ENCODE results near the gene SMCO4. TPM values are rescaled to one million over a fixed set of nuclear protein-coding genes. Genes with fewer than 3 reads are reported as not detected.

The SMCO4 gene
- total RNA-seq, 2 donors from 2014 or later: 9.7 to 80.1 TPM

DNA sequence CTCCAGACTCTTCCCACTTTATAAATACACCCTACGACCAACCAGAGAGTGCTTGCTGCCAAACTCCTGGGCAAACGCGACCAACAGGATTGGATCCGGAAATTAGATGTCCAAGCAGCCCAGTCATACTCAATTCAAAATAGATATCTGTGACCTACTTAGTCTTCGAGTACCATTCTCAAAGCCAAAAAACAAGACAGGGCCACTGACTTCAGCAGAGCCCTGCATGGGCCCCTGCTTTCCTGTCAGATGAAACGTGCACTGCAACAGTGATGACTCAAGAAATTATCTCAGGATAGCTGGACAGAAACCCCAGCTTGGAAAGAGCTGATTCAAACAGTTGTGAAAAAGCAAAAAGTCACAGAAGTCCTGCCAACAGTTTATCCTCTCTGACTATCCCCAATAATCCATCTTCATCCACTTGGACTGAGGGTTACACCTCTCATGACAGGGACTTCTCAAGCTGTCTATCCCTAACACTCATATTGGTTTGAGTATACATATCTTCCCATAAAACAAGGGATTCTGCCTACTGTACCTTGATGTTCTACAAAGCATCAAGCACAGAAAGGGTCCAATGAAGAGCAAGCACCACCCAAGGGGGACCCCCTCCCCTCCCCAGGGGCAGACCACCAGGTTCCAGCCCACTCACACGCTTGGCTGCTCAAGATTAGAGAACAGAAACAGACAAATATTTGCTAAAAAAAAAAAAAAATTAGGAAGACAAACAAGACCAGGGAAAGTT, 17.4 kb downstream of the SMCO4 start:
- Histone ChIP-seq H3K4me1 (ENCODE audit: control insufficient read depth in 1 of 2, low read depth in 2 of 2) (peaks cover 26 to 48% of the 10 kb centered on the region in 2 donors), H3K36me3 (no peaks in the 10 kb centered on the region), H3K27ac (no peak overlapping the region), H3K9me3 (no peaks in the 10 kb centered on the region), H3K4me3 (no peak overlapping the region), H3K27me3 (replicated peaks; ENCODE audit: insufficient read depth) (no peaks in the 10 kb centered on the region)
- TF ChIP-seq, protein P1, sequence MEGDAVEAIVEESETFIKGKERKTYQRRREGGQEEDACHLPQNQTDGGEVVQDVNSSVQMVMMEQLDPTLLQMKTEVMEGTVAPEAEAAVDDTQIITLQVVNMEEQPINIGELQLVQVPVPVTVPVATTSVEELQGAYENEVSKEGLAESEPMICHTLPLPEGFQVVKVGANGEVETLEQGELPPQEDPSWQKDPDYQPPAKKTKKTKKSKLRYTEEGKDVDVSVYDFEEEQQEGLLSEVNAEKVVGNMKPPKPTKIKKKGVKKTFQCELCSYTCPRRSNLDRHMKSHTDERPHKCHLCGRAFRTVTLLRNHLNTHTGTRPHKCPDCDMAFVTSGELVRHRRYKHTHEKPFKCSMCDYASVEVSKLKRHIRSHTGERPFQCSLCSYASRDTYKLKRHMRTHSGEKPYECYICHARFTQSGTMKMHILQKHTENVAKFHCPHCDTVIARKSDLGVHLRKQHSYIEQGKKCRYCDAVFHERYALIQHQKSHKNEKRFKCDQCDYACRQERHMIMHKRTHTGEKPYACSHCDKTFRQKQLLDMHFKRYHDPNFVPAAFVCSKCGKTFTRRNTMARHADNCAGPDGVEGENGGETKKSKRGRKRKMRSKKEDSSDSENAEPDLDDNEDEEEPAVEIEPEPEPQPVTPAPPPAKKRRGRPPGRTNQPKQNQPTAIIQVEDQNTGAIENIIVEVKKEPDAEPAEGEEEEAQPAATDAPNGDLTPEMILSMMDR (IDR thresholded peaks at IDR 0.05): no peak
- no peak for DNase-seq (ENCODE audit: low spot score)
- no peak for ATAC-seq (ENCODE audit: insufficient number of reproducible peaks, low FRiP score, low read depth)

DNA sequence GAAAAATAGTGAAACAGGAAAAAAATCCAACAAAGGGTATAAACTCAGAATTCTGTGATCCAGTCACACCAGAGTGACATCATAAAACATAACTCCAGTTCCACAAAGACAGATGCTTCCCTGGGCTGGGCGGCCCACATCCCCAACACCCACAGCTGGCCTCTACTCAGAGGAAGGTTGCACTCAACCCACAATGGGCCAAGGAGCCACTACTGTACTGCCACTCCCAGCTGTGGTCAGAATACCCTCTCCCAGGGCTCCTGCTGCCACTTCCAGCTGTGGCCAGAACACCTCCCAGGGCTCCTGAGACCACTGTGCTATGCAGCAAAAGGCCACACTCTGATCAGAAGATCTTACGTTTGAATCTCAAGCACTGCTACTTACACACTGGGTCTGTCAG, 18.3 kb downstream of the SMCO4 start:
- Histone ChIP-seq H3K27ac (no peak overlapping the region), H3K4me1 (ENCODE audit: control insufficient read depth in 1 of 2, low read depth in 2 of 2) (peaks cover 24 to 39% of the 10 kb centered on the region in 2 donors), H3K9me3 (no peaks in the 10 kb centered on the region), H3K4me3 (no peak overlapping the region), H3K36me3 (no peaks in the 10 kb centered on the region), H3K27me3 (replicated peaks; ENCODE audit: insufficient read depth) (no peaks in the 10 kb centered on the region)
- no peak for ATAC-seq (ENCODE audit: insufficient number of reproducible peaks, low FRiP score, low read depth)
- TF ChIP-seq, protein P1 (IDR thresholded peaks at IDR 0.05): no peak
- no peak for DNase-seq (ENCODE audit: low spot score)

DNA sequence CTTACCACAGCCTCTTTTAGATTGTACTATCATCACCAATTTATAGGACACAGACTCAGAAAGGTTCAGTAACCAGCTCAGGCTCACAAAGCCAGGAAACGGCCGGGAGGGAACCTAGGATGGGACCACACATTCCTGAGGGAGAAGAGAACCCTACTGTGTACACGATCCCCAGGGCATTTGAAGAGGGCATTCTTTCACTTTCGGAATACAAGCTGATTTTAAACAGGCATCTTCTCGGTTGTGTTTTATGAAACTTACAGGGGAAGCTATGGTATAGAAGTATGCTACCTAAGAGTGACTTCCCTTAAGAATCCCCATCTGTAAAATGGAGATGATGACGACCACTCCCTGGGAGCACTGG, 19.0 kb downstream of the SMCO4 start:
- Histone ChIP-seq H3K27me3 (replicated peaks; ENCODE audit: insufficient read depth) (no peaks in the 10 kb centered on the region), H3K9me3 (no peaks in the 10 kb centered on the region), H3K4me1 (ENCODE audit: control insufficient read depth in 1 of 2, low read depth in 2 of 2) (peaks cover 17 to 32% of the 10 kb centered on the region in 2 donors), H3K36me3 (no peaks in the 10 kb centered on the region), H3K27ac (no peak overlapping the region), H3K4me3 (no peak overlapping the region)
- ATAC-seq (ENCODE audit: insufficient number of reproducible peaks, low FRiP score, low read depth) (no peak), DNase-seq (ENCODE audit: low spot score) (no peak)
- TF ChIP-seq, protein P1 (IDR thresholded peaks at IDR 0.05): no peak

DNA sequence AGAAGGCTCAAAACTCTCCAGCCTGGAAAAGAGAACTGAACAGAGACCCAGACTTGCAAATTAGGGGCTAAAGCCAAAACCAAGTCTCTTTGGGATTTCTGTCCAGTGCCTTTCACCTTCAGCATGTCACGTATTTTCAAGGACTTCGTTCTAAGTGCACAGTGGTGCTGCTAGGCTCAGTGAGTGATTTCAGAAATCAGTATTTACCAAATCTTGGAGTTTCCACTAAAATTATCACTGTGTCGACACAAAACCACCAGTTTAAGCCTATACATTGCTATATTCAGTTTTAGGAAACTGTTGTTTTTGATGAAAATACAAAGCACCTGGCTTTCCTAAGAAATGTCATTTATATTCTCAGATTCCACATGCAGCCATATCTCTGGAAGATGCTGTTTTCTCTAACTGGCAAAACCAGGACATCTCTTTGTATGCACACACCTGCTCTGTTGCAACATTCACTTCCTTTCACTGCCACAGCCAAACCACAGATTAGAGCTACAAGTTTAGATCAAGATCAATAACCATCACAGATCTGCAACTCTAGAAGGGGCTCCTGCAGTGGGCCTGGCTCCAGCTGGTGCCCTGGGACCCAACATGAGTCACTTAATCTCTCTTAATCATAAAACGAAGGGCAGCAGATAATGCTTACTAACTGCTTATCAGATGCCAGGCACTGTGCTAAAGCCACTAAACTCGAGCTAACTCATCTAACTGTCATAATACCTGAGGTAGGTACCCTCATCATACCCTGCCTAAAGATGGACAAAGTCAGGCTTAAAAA, 22.3 kb downstream of the SMCO4 start:
- Histone ChIP-seq H3K4me3 (no peak overlapping the region), H3K9me3 (no peaks in the 10 kb centered on the region), H3K27me3 (replicated peaks; ENCODE audit: insufficient read depth) (no peaks in the 10 kb centered on the region), H3K4me1 (ENCODE audit: control insufficient read depth in 1 of 2, low read depth in 2 of 2) (peaks cover 5 to 12% of the 10 kb centered on the region in 2 donors), H3K36me3 (no peaks in the 10 kb centered on the region), H3K27ac (no peak overlapping the region)
- TF ChIP-seq, protein P1 (IDR thresholded peaks at IDR 0.05): no peak
- DNase-seq (ENCODE audit: low spot score) (no peak), ATAC-seq (ENCODE audit: insufficient number of reproducible peaks, low FRiP score, low read depth) (no peak)

DNA sequence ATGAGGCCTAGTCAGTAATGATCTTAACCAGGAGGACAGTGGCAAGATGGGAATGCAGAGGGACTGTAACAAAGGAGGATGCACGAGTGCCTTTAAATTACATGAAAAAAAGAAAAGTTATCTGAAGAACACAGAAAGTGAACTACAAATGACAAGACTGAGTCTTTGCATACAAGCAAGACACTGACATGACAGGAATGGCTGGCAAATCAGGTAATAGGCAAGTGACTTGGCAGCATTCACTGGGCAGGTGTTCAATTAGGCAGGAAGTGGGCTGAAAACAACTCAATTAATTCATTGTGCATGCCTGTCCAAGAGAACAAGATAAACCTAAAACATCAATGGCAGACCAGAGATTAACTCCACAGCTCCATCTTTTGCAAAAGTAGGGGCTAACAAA, 24.0 kb downstream of the SMCO4 start:
- TF ChIP-seq, protein P1 (IDR thresholded peaks at IDR 0.05): no peak
- H3K4me1 ChIP-seq (ENCODE audit: control insufficient read depth in 1 of 2, low read depth in 2 of 2): no peaks in the 10 kb centered on the region
- no peaks in the 10 kb centered on the region for H3K27me3 ChIP-seq (replicated peaks; ENCODE audit: insufficient read depth)
- no peak for ATAC-seq (ENCODE audit: insufficient number of reproducible peaks, low FRiP score, low read depth)
- H3K27ac ChIP-seq: no peak overlapping the region
- no peaks in the 10 kb centered on the region for H3K9me3 ChIP-seq
- no peaks in the 10 kb centered on the region for H3K36me3 ChIP-seq
- H3K4me3 ChIP-seq: no peak overlapping the region
- DNase-seq (ENCODE audit: low spot score): no peak

All from thoracic aorta (tissue), 2 donors.